GM19099 (cell line): ENCODE results near the gene MISP.

ENCODE experiments used
- POLR2A ChIP-seq: IDR thresholded peaks from 3 replicates; pipeline ENCODE4 v1.6.1; 2011; ENCODE audit warnings: low read depth; ENCODE audit not compliant: insufficient read length; ENCODE audit errors: extremely low read depth

The MISP gene

DNA sequence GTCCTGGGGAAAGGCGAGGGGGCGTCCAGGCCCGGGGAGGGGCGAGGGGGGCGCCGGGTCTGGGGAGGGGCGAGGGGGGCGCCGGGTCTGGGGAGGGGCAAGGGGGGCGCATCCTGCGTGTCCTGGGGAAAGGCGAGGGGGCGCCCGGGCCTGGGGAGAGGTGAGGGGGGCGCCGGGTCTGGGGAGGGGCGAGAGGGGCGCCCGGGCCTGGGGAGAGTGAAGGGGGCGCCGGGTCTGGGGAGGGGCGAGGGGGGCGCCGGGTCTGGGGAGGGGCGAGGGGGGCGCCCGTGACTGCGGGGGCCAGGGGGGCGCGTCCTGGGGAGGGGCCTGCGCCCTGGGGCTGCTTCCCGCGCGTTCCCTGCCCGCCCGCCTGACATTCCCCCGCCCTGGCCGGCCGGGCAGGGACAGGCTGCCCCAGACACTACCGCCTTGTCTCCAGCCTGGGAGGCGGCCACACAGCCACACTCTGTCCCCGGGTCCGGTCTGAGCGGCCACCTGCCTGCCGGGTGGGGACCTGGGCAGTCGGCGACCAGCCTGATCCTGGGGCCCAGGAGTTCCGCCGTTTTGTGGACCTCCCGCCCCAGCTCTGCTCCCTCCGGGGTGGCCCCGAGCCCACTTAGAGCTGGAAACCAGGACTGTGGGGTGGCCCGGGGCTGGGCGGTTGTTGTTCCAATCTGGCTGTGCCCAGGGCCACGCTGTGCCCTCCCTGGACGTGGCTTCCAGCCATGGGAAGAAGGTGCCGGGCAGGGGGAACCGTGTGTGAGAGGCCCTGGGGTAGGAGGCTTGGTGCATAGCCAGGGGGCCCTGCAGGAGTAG, 30.4 kb upstream of the MISP start:
- TF ChIP-seq POLR2A = no peak

DNA sequence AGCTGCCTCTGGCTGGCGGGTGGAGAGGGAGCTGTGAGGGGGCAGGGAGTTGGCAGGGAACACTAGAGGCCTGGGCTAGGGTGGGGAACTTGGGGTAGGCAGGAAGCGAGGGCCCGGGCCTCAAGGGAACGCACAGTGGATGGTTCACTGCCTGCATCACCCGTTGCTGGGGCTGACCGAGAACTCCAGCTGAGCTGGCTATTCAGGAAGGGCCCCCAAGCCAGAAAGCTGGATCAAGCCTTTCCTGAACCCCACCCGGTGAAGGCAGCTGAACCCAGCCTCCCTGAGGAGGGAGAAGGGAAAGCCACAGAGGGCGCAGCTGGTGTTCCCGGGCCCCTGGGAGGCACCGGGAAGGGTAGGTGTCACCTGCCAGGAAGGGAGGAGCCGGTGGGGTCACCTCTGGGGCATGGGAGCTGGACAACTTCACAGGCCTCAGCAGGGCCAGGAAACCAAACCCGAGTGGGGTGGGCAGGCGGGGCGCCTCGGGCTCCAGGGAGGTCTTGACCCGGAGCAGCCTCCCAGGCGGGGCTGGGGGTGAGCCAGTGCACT, 28.3 kb upstream of the MISP start:
- TF ChIP-seq POLR2A = no peak

DNA sequence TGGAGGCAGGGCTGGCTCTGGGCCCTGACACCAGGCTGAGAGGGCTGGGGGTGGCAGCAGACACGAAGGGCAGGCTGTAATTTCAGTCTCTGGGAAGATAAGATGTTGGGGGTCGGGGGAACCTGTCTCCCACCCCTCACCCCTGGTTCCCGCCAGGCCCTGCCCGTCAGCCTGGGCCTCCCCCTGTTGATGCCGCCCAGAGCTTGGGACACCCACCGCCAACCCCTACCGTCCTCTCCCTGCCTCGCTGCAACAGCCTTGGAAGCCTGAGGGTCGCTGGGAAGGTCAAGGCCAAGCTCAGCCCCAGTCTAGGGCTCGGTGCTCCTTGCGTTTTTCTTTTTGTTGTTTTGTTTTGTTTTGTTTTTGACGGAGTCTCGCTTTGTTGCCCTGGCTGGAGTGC, 27.7 kb upstream of the MISP start:
- no peak for TF ChIP-seq POLR2A

DNA sequence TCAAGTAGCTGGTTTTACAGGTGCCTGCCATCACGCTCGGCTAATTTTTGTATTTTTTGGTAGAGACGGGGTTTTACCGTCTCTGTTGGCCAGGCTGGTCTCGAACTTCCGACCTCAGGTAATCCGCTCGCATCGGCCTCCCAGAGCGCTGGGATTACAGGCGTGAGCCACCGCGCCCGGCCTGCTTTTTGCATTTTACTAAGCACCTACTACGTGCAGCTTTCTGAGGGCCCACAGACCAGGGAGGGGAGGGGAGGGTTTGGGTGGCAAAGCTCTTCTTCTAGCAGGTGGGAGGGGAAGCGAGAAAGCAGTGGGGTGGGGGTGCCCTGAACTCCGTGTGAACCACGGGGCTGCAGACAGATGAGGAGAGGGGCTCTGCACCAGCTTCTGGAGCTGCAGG, 27.2 kb upstream of the MISP start:
- TF ChIP-seq POLR2A = no peak

DNA sequence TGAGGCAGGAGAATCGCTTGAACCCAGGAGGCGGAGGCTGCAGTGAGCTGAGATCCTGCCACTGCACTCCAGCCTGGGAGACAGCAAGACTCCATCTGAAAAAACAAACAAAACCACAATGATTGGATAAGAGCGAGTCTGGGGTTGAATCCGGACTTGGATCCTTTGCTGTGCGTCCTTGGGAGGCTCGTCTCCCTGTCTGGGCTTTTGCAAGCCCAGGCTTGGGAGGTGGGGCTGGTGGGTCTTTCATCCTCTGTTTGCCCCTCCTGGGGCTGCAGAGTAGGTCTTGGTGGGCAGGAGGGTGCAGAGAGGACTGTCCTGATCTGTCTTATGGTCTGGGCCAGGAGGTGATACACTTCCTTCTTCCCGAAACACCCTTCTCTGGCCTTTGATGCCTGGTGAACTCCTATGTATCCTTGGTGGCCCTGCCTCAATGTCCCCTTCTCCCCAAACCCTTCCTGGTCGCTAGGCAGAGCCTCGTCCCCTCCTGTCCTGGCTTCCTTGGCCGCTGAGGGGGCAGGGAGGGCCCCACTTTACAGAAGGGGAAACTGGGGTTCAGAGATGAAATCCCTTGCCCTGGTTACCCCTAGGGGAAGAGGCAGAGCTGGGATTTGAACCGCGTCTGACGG, 25.3 kb upstream of the MISP start:
- no peak for TF ChIP-seq POLR2A

DNA sequence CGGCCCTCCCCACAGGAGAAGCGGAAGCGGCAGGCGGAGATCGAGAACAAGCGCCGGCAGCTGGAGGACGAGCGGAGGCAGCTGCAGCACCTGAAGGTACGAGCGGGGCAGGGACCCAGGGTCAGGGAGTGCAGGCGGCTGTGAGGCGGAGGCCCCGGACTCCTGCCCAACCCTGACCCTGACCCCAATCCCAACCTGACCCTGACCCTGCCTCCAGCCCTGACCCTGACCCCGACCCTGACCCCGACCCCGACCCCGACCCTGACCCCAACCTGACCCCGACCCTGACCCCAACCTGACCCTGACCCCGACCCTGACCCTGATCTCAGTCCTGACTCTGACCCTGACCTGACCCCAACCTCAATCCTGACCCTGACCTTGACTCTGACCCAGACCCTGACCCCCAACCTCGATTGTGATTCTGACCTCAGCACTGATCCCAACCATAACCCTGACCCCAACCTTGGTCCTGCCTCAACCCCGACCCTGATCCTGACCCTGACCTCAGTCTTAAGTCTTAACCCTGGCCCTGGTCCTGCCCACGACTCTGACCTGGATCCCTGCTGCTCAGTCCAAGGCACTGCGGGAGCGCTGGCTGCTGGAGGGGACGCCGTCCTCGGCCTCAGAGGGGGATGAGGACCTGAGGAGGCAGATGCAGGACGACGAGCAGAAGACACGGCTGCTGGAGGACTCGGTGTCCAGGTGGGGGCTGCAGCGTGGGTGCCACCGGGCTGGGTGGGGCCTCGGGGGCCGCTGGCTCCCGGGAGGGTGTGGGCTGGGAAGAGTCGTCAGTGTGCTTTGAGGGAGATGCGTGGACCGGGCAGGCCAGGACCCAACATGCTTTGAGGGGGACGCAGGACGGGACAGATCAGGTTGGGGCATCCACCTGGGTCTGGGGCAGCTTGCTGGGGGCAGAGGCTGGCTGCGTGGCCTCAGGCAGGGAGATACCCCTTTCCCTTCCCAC, 23.6 kb upstream of the MISP start:
- no peak for TF ChIP-seq POLR2A

DNA sequence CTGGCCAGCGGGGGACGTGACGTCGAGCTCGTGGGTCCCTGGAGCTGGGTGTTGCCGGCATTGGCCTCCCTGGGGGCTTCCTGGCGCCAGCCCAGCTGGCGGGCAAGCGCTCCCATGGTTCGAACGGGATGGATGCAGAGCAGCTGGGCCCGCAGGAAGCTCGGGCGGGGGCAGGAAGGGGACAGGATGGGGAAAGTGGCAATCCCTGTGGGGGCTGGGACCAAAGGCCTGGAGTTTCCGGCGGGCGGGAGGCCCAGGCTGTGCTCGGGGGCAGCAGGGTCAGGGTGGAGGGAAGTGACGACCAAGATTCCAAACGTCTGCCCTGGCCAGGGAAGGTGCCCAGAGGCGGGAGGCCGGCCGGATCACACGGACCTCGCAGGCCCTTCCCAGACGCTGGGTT, 22.9 kb upstream of the MISP start:
- TF ChIP-seq POLR2A = no peak

DNA sequence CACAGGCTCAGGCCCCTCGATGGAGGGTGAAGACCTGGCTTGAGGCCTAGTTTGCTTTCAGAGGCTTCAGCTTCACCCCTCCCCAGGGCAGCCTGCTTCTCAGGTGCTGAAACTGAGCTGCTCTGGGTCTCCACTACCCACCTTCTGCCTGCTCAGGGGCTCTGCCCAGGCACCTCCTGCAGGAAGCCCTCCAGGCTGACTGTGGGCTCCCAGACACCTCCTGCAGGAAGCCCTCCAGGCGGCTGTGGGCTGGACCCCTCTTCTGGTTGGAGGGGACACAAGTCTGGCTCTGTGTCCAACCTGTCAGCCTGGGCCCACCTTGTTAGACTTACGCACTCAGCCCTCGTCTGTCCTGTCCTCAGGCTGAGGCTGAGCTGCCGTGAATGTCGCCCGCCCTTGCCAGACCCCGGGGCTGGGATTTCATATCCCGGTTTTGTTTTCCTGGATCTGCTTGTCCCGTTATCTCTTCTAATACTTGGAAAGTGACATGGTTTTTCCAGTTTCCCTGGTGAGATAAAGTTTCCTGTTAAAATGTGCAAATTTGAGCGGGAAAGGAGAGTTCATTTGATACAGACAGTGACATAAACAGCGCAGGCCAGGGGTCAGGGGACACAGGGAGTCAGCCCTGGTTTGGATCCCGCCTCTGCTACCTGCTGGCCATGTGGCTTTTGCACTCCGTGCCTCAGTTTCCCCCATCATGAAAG, 20.8 kb upstream of the MISP start:
- no peak for TF ChIP-seq POLR2A

DNA sequence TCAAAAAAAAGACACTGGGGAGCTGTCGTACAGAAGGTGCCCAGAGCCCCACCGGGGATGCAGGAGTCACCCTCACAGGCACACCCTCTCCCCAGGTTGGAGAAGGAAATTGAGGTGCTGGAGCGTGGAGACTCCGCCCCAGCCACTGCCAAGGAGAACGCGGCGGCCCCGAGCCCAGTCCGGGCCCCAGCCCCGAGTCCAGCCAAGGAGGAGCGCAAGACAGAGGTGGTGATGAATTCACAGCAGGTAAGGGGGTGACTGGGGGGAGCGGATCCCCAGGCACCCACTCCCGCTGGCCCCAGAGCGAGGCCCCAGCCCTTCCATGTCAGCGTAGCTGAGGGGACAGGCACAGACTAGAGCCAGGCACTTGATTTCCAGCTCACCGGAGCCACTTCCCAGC, 19.9 kb upstream of the MISP start:
- no peak for TF ChIP-seq POLR2A

DNA sequence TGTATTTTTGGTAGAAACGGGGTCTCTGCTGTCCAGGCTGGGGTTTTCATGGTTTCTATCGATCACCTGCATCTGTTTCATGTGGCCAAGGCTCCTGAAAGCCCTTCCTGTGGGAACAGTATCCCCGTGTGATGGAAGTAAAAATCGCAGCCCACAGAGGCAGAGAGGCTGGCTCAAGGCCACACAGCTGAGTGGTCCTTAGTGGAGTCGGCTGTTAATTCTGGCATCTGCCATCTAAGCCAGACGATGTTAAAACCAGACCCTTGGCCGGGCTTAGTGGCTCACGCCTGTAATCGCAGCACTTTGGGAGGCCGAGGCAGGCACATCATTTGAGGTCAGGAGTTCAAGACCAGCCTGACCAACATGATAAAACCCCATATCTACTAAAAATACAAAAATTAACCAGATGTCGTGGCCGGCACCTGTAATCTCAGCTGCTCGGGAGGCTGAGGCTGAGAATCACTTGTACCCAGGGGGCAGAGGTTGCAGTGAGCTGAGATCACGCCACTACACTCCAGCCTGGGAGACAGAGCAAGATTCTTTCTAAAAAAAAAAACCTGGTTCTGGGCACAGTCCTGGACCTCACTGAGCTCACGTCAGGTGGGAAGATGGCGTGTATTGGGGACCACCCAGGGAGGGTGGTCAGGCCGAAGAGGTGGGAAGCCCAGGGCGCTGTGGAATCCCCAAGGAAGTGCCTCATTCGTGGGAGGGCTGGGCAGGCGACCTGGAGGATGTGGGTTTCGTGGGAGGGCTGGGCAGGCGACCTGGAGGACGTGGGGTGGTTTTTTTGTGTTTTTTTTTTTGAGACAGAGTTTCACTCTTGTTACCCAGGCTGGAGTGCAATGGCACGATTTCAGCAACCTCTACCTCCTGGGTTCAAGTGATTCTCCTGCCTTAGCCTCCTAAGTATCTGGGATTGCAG, 18.5 kb upstream of the MISP start:
- no peak for TF ChIP-seq POLR2A

DNA sequence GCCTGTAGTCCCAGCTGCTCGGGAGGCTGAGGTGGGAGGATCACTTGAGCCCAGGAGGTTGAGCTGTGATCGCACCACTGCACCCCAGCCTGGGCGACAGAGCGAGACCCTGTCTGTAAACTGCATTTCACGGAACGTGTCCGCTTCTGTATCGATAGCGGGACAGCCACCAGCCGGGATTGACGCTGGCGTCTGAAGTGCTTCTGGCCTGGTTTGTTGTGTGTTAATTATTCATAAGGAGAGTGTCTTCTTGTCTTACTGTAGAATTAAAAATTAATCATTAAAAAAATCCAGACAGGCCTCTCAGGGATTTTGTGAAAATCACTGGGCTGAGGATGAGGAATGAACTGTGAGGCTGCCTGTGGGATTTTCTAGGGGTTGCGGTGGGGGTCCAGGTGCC, 16.2 kb upstream of the MISP start:
- no peak for TF ChIP-seq POLR2A

DNA sequence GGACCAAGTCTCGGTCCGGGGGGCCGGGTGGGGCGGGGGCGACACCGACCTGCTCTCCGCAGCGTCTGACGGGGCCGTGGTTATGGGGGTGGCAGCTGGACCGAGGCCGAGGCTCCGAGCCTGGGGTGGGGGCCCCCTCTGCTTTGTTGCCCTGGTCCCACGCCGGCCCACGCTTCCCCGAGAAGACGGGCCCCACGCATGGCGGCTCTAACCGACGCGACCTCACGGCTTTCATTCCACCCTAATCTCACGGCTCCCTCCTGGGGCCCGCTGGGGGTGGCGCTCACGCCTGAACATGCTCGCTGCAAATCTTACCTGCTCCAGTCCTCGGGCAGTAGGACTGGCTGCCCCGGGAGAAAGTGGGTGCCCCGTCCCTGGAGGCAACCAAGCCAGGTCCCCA, 14.8 kb upstream of the MISP start:
- TF ChIP-seq POLR2A = no peak

DNA sequence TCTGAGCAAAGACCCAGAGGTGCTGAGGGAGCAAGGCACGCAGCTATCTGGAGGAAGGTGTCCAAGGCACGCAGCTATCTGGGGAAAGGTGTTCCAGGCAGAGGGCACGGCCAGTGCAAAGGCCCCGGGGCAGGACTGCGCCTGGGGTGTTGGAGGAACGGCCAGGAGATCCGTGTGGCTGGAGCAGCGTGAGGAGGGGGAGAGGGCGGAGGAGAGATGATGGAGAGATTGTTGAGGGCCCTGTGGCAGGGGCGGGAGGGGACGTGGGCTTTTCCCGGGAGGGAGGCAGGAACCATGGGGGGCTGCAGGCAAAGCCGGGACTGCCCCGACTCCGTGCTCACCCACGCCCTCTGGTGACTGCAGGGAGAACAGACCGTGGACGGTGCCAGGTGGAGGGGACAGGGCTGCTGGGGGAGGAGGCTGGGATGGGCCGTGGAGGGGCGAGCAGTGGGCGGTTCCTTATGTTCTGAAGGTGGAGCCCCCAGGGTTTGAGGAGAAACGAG, 13.3 kb upstream of the MISP start:
- no peak for TF ChIP-seq POLR2A
